DMS153 (cell line): ENCODE results near the gene ACAP3.

Experiments used
- DNase-seq: peaks from one replicate; lab custom pipeline; 2025; lab: John Stamatoyannopoulos, UW

Gene ACAP3

GRCh38 chr1:1307923-1308755 is at the start of gene ACAP3, which contains the start of gene PUSL1:
Gene ACAP3 (minus strand): TSS chr1:1307930. CDS start chr1:1307815, 115 bp downstream.
Gene PUSL1 (plus strand): TSS chr1:1308597. CDS start chr1:1308644, 47 bp downstream.
- DNase-seq: peak; percentile 89

GRCh38 chr1:1356796-1357401 is 49.2 kb upstream of the ACAP3 start:
- DNase-seq: no peak

GRCh38 chr1:1356166-1356795 is 48.6 kb upstream of the ACAP3 start:
- no peak for DNase-seq

GRCh38 chr1:1355416-1355815 is 47.7 kb upstream of the ACAP3 start:
- DNase-seq: no peak

- DNase-seq: no peak
These were observed 46.8 kb upstream of the ACAP3 start for GRCh38 chr1:1354271-1355247.

- DNase-seq: peak; percentile 67
These were observed 45.8 kb upstream of the ACAP3 start for GRCh38 chr1:1353389-1354151.

GRCh38 chr1:1352786-1353388 is 45.2 kb upstream of the ACAP3 start:
- no peak for DNase-seq

- no peak for DNase-seq
These were observed 44.0 kb upstream of the ACAP3 start for GRCh38 chr1:1351511-1352427.

GRCh38 chr1:1349256-1350012 is 41.7 kb upstream of the ACAP3 start, which contains the start of gene DVL1:
Gene DVL1 (minus strand): TSS chr1:1349418. CDS start chr1:1349065, 353 bp downstream.
- DNase-seq: peak; percentile 55

- no peak for DNase-seq
These were observed 40.9 kb upstream of the ACAP3 start for GRCh38 chr1:1348420-1349255.

- no peak for DNase-seq
These were observed 40.1 kb upstream of the ACAP3 start for GRCh38 chr1:1347663-1348419.

- no peak for DNase-seq
These were observed 39.4 kb upstream of the ACAP3 start for GRCh38 chr1:1347026-1347595.

- no peak for DNase-seq
These were observed 38.8 kb upstream of the ACAP3 start for GRCh38 chr1:1346501-1346890.

GRCh38 chr1:1345860-1346500 is 38.2 kb upstream of the ACAP3 start:
- no peak for DNase-seq

GRCh38 chr1:1345384-1345783 is 37.7 kb upstream of the ACAP3 start:
- DNase-seq: no peak
